HL-60 (cell line): ENCODE measurements around the gene EFHC1.

ENCODE experiments used
- DNase-seq, 2 experiments: peaks; one replicate each; pipeline ENCODE4 v3.0.0-alpha.2; 2010 to 2020; ENCODE audit warnings: low read depth in 1 of 2, low spot score in 1 of 2
- H3K27ac ChIP-seq: fragments of 250-450 bp; sonication (Bioruptor Pico); replicated peaks from 2 replicates; pipeline ENCODE4 v1.5.1; 2020; ENCODE audit warnings: mild to moderate bottlenecking, moderate library complexity
- H3K27me3 ChIP-seq: fragments of 250-450 bp; sonication (Bioruptor Pico); 2 replicates; pipeline ENCODE4 v1.5.1; 2021; ENCODE audit warnings: mild to moderate bottlenecking, moderate library complexity; ENCODE audit not compliant: insufficient read depth, poor library complexity, severe bottlenecking
- H3K4me3 ChIP-seq: replicated peaks from 2 replicates; pipeline ENCODE4 v1.5.1; 2011; ENCODE audit warnings: mild to moderate bottlenecking, control low read depth, low read length; ENCODE audit not compliant: insufficient read depth
- CTCF ChIP-seq: IDR thresholded peaks from one replicate; pipeline ENCODE4 v1.5.1; 2011; ENCODE audit warnings: low read length, control low read depth, inconsistent platforms; ENCODE audit not compliant: insufficient read depth
- GABPA ChIP-seq: IDR thresholded peaks from 2 replicates; pipeline ENCODE4 v1.6.1; 2012; ENCODE audit warnings: low read depth
- POLR2AphosphoS5 ChIP-seq: IDR thresholded peaks from 2 replicates; pipeline ENCODE4 v1.6.1; 2012; ENCODE audit warnings: low read depth
- REST ChIP-seq: IDR thresholded peaks from 2 replicates; pipeline ENCODE4 v1.6.1; 2012; ENCODE audit warnings: low read depth; ENCODE audit not compliant: insufficient replicate concordance
- SPI1 ChIP-seq: IDR thresholded peaks from 2 replicates; pipeline ENCODE4 v1.6.1; 2012; ENCODE audit warnings: low read depth, mild to moderate bottlenecking, borderline replicate concordance

EFHC1 gene

GRCh38 chr6:52409499-52409898, 10.6 kb upstream of the EFHC1 start:
- Histone ChIP-seq H3K27ac (no peak overlapping the region), H3K4me3 (no peak overlapping the region), H3K27me3 (no peaks in the 10 kb centered on the region)
- TF ChIP-seq GABPA: no peak
- TF ChIP-seq CTCF: no peak
- TF ChIP-seq POLR2AphosphoS5: no peak
- no peak for TF ChIP-seq SPI1
- TF ChIP-seq REST: no peak
- DNase-seq: no peak

GRCh38 chr6:52410979-52411378, 9.2 kb upstream of the EFHC1 start:
- no peaks in the 10 kb centered on the region for H3K27me3 ChIP-seq

GRCh38 chr6:52411911-52412310, 8.2 kb upstream of the EFHC1 start:
- H3K27ac ChIP-seq: no peak overlapping the region
- no peaks in the 10 kb centered on the region for H3K27me3 ChIP-seq
- no peak for TF ChIP-seq CTCF
- no peak for TF ChIP-seq POLR2AphosphoS5
- TF ChIP-seq SPI1: no peak
- no peak for DNase-seq
- no peak overlapping the region for H3K4me3 ChIP-seq

More at GRCh38 chr6:52410979-52411378, 9.2 kb upstream of the EFHC1 start:
- Histone ChIP-seq H3K27ac (no peak overlapping the region), H3K4me3 (no peak overlapping the region)
- DNase-seq: no peak
- TF ChIP-seq POLR2AphosphoS5 (no peak), GABPA (no peak), SPI1 (no peak), CTCF (no peak), REST (no peak)

- no peak for DNase-seq
- Histone ChIP-seq H3K4me3 (no peak overlapping the region), H3K27ac (no peak overlapping the region), H3K27me3 (no peaks in the 10 kb centered on the region)
- TF ChIP-seq GABPA: no peak
- TF ChIP-seq POLR2AphosphoS5: no peak
- TF ChIP-seq SPI1: no peak
- no peak for TF ChIP-seq CTCF
- no peak for TF ChIP-seq REST
Observed at GRCh38 chr6:52415333-52415732, 4.8 kb upstream of the EFHC1 start.
